GM12873 (cell line): ENCODE results near the gene EMSY.

Experiments used
- TF ChIP-seq, protein P1 (sequence below): IDR thresholded peaks from 2 replicates; pipeline ENCODE4 v1.5.1; 2012; ENCODE audit warnings: low read depth, mild to moderate bottlenecking, moderate library complexity, low read length, control low read depth; ENCODE audit not compliant: insufficient read depth; ENCODE audit errors: missing control alignments

The EMSY gene

DNA sequence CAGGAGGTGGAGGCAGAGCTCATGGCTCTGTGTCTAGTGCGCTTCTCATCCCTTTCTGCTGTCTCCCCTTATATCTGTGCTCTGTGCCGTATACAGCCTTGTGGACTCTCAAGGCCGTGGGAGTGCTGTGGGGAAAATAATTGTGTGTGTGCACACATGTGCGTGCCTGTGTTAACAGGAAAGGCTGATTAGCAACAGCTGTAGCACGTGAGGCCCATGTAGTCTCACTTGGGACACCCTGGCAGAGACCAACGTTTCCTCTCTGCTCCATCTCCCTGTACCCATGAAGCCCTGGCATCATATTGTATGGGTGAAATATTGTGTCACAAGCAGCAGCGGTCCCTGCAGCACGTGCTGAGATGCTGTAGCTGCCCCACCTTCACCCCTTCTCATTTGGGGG, 116.4 kb downstream of the EMSY start:
- TF ChIP-seq, protein P1, sequence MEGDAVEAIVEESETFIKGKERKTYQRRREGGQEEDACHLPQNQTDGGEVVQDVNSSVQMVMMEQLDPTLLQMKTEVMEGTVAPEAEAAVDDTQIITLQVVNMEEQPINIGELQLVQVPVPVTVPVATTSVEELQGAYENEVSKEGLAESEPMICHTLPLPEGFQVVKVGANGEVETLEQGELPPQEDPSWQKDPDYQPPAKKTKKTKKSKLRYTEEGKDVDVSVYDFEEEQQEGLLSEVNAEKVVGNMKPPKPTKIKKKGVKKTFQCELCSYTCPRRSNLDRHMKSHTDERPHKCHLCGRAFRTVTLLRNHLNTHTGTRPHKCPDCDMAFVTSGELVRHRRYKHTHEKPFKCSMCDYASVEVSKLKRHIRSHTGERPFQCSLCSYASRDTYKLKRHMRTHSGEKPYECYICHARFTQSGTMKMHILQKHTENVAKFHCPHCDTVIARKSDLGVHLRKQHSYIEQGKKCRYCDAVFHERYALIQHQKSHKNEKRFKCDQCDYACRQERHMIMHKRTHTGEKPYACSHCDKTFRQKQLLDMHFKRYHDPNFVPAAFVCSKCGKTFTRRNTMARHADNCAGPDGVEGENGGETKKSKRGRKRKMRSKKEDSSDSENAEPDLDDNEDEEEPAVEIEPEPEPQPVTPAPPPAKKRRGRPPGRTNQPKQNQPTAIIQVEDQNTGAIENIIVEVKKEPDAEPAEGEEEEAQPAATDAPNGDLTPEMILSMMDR: no peak

GRCh38 chr11:76562541-76562940, 117.7 kb downstream of the EMSY start:
- TF ChIP-seq, protein P1: no peak

GRCh38 chr11:76564364-76564763, 119.5 kb downstream of the EMSY start:
- TF ChIP-seq, protein P1: no peak

- TF ChIP-seq, protein P1: no peak
Observed at GRCh38 chr11:76566811-76567210, 122.0 kb downstream of the EMSY start.

DNA sequence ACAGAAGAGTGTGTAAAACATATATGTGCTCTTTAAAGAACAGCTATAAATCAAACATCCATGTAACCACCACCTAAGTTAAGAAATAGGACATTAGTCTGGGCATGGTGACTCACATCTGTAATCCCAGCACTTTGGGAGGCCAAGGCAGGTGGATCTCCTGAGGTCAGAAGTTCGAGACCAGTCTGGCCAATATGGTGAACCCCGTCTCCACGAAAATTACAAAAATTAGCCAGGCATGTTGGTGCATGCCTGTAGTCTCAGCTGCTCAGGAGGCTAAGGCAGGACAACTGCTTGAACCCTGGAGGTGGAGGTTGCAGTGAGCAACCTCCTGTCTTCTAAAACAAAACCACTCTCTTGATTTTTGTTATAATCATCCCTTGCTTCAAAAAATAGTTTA, 122.4 kb downstream of the EMSY start:
- TF ChIP-seq, protein P1: no peak

GRCh38 chr11:76568139-76568538, 123.3 kb downstream of the EMSY start:
- TF ChIP-seq, protein P1: no peak

GRCh38 chr11:76568621-76569020, 123.8 kb downstream of the EMSY start:
- TF ChIP-seq, protein P1: no peak

- TF ChIP-seq, protein P1: no peak
Observed at GRCh38 chr11:76574406-76574805, 129.6 kb downstream of the EMSY start.
